H9 (cell line): ENCODE results near the gene GPC6. TPM values are rescaled to one million over a fixed set of nuclear protein-coding genes. Genes with fewer than 3 reads are reported as not detected.

Source experiments
- DNase-seq: peaks from one replicate; pipeline ENCODE4 v3.0.0-alpha.2; 2017
- H2AFZ ChIP-seq: one replicate; pipeline ENCODE4 v1.6.1; 2013; ENCODE audit warnings: mild to moderate bottlenecking, low read length, control low read depth, moderate library complexity
- H2AK5ac ChIP-seq: 2 replicates; pipeline ENCODE4 v1.6.1; 2013; ENCODE audit warnings: low read length, control low read depth, mixed read lengths; ENCODE audit not compliant: insufficient read length
- H2BK120ac ChIP-seq: one replicate; pipeline ENCODE4 v1.6.1; 2013; ENCODE audit warnings: low read depth, mild to moderate bottlenecking, low read length, control low read depth, inconsistent platforms; ENCODE audit not compliant: poor library complexity, severe bottlenecking
- H2BK12ac ChIP-seq: 2 replicates; pipeline ENCODE4 v1.6.1; 2013; ENCODE audit warnings: low read length, control low read depth, mixed read lengths, low read depth; ENCODE audit not compliant: insufficient read length
- H2BK15ac ChIP-seq: 2 replicates; pipeline ENCODE4 v1.6.1; 2013; ENCODE audit warnings: low read depth, low read length, control low read depth
- H2BK20ac ChIP-seq: one replicate; pipeline ENCODE4 v1.6.1; 2013; ENCODE audit warnings: low read depth, mild to moderate bottlenecking, low read length, control low read depth, inconsistent platforms; ENCODE audit not compliant: poor library complexity, severe bottlenecking
- H2BK5ac ChIP-seq: 2 replicates; pipeline ENCODE4 v1.6.1; 2013; ENCODE audit warnings: low read length, control low read depth, mixed read lengths; ENCODE audit not compliant: insufficient read length
- H3K14ac ChIP-seq: 2 replicates; pipeline ENCODE4 v1.6.1; 2013; ENCODE audit warnings: low read length, control low read depth; ENCODE audit not compliant: insufficient read depth
- H3K18ac ChIP-seq: 2 replicates; pipeline ENCODE4 v1.6.1; 2013; ENCODE audit warnings: low read depth, mild to moderate bottlenecking, mixed read lengths, low read length, control low read depth; ENCODE audit not compliant: insufficient read length
- H3K23ac ChIP-seq: 2 replicates; pipeline ENCODE4 v1.6.1; 2013; ENCODE audit warnings: low read length, control low read depth, mixed read lengths, low read depth; ENCODE audit not compliant: insufficient read length
- H3K23me2 ChIP-seq: 2 replicates; pipeline ENCODE4 v1.6.1; 2013; ENCODE audit warnings: low read depth, mild to moderate bottlenecking, mixed read lengths, low read length, control low read depth; ENCODE audit not compliant: insufficient read length, poor library complexity, severe bottlenecking
- H3K27ac ChIP-seq: 2 replicates; pipeline ENCODE4 v1.5.1; 2013; ENCODE audit warnings: low read length, control low read depth, mixed read lengths, low read depth; ENCODE audit not compliant: insufficient read length
- H3K27me3 ChIP-seq: 2 replicates; pipeline ENCODE4 v1.6.1; 2013; ENCODE audit warnings: low read length, control low read depth, inconsistent platforms; ENCODE audit not compliant: insufficient read depth
- H3K4ac ChIP-seq: 2 replicates; pipeline ENCODE4 v1.6.1; 2013; ENCODE audit warnings: low read depth, mild to moderate bottlenecking, control low read depth, inconsistent platforms, low read length, moderate library complexity
- H3K4me1 ChIP-seq: 2 replicates; pipeline ENCODE4 v1.6.1; 2013; ENCODE audit warnings: low read length, control low read depth, inconsistent platforms; ENCODE audit not compliant: insufficient read depth
- H3K4me2 ChIP-seq: 2 replicates; pipeline ENCODE4 v1.6.1; 2013; ENCODE audit warnings: low read length, control low read depth, mixed read lengths; ENCODE audit not compliant: insufficient read length, insufficient read depth
- H3K56ac ChIP-seq: 2 replicates; pipeline ENCODE4 v1.6.1; 2013; ENCODE audit warnings: low read depth, mild to moderate bottlenecking, mixed read lengths, low read length, control low read depth; ENCODE audit not compliant: insufficient read length
- H3K79me1 ChIP-seq: 2 replicates; pipeline ENCODE4 v1.6.1; 2013; ENCODE audit warnings: low read depth, mild to moderate bottlenecking, moderate library complexity, low read length, control low read depth, inconsistent platforms; ENCODE audit not compliant: insufficient read depth, poor library complexity, severe bottlenecking
- H3K79me2 ChIP-seq: 2 replicates; pipeline ENCODE4 v1.6.1; 2013; ENCODE audit warnings: low read length, control low read depth, inconsistent platforms; ENCODE audit not compliant: insufficient read depth
- H3K9ac ChIP-seq: 2 replicates; pipeline ENCODE4 v1.6.1; 2013; ENCODE audit warnings: low read length, control low read depth, mixed read lengths; ENCODE audit not compliant: insufficient read length; ENCODE audit errors: extremely low read depth
- H3K9me3 ChIP-seq: one replicate; pipeline ENCODE4 v1.6.1; 2013; ENCODE audit warnings: low read depth, low read length, inconsistent platforms; ENCODE audit not compliant: control insufficient read depth
- H3T11ph ChIP-seq: one replicate; pipeline ENCODE4 v1.6.1; 2013; ENCODE audit warnings: mild to moderate bottlenecking, low read length, control low read depth, inconsistent platforms
- H4K20me1 ChIP-seq: one replicate; pipeline ENCODE4 v1.6.1; 2013; ENCODE audit not compliant: control insufficient read depth, insufficient read length, insufficient read depth
- H4K5ac ChIP-seq: 2 replicates; pipeline ENCODE4 v1.6.1; 2013; ENCODE audit warnings: low read depth, mild to moderate bottlenecking, mixed read lengths, low read length, control low read depth; ENCODE audit not compliant: insufficient read length
- H4K8ac ChIP-seq: replicated peaks from 2 replicates; pipeline ENCODE4 v1.6.1; 2013; ENCODE audit warnings: low read length, control low read depth, mixed read lengths, low read depth; ENCODE audit not compliant: insufficient read length
- H4K91ac ChIP-seq: 2 replicates; pipeline ENCODE4 v1.6.1; 2013; ENCODE audit warnings: low read depth, mild to moderate bottlenecking, moderate library complexity, mixed read lengths, low read length, control low read depth; ENCODE audit not compliant: insufficient read length
- H3K27ac Mint-ChIP-seq, 3 experiments: 2 replicates in 2 of 3; 3 replicates in 1 of 3; pipeline ENCODE4 v1.8.0; 2020 to 2021; ENCODE audit warnings: mixed read lengths in 3 of 3, mild to moderate bottlenecking in 1 of 3, moderate library complexity in 1 of 3
- H3K27me3 Mint-ChIP-seq: 2 replicates; pipeline ENCODE4 v1.8.0; 2021; ENCODE audit warnings: low read depth, mild to moderate bottlenecking, moderate library complexity, mixed read lengths
- H3K36me3 Mint-ChIP-seq, 3 experiments: 2 replicates in 2 of 3; 3 replicates in 1 of 3; pipeline ENCODE4 v1.8.0; 2020 to 2021; ENCODE audit warnings: low read depth in 3 of 3, mixed read lengths in 3 of 3; ENCODE audit not compliant: insufficient read depth in 1 of 3
- H3K4me1 Mint-ChIP-seq, 2 experiments: 2 replicates each; pipeline ENCODE4 v1.8.0; 2020; ENCODE audit warnings: mixed read lengths in 2 of 2
- H3K4me3 Mint-ChIP-seq, 2 experiments: 2 replicates in 1 of 2; 3 replicates in 1 of 2; pipeline ENCODE4 v1.8.0; 2020 to 2021; ENCODE audit warnings: mild to moderate bottlenecking in 2 of 2, mixed read lengths in 2 of 2, moderate library complexity in 1 of 2
- H3K9me3 Mint-ChIP-seq, 2 experiments: 2 replicates in 1 of 2; 3 replicates in 1 of 2; pipeline ENCODE4 v1.8.0; 2020; ENCODE audit warnings: mild to moderate bottlenecking in 2 of 2, mixed read lengths in 2 of 2, moderate library complexity in 1 of 2
- WGBS: extraction: QIAGEN DNeasy Blood & Tissue Kit; methylation state at CpG from one replicate; pipeline ENCODE4 v1.1.7; 2013; ENCODE audit warnings: missing lambda C conversion rate, low lambda C conversion rate, mixed read lengths; ENCODE audit not compliant: insufficient read length; ENCODE audit errors: extremely low coverage; 5-methylcytosine and 5-hydroxymethylcytosine counted together
- total RNA-seq: library from RNA; stranded (reverse); gene quantifications from 2 replicates; pipeline ENCODE4 v1.2.1, GENCODE V29; 2021
- TF ChIP-seq, protein P1 (sequence below): fragments of 200-600 bp; sonication (generic); conservative IDR thresholded peaks from 3 replicates; pipeline ENCODE4 v1.8.0; 2021; ENCODE audit warnings: antibody characterized with exemption, mild to moderate bottlenecking

GPC6 gene
- total RNA-seq, 1 experiment from 2014 or later, result 15.6 TPM

DNA sequence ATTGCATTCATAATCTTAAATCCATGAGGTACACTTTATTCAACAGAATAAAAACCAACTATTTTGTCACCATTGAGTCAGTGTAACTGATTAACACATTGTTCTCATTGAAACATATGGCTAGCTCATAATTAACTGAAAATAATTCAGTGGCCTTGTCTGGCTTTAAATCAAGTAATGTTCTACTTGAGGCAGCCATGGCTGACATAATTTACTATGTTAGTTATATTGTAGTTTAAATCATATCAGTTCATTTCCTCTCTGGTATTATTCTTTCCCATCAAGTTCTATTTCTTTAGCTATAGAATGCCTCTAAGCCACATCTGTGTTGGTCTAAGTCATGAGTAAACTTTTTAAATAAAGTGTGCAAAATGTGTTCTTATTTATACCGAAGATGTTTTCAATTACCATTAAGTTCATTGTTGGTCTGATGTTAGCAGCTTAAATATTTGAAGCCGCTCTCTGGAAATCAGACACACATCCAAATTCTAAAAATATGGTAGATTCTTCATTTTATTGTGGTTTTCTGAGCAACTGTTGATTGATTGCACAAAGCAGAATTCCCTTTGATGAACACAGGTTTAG is 393.7 kb downstream of the GPC6 start:
- Histone ChIP-seq H3K9ac (no peak overlapping the region), H2BK12ac (no peak overlapping the region), H3K23ac (no peak overlapping the region), H3K79me1 (no peaks in the 10 kb centered on the region), H4K5ac (no peak overlapping the region), H2AFZ (no peak overlapping the region), H4K91ac (no peak overlapping the region), H4K8ac (no peak overlapping the region), H3K56ac (no peak overlapping the region), H3K18ac (no peak overlapping the region), H2AK5ac (no peak overlapping the region), H2BK120ac (no peak overlapping the region), H3K14ac (no peak overlapping the region), H4K20me1 (no peaks in the 10 kb centered on the region), H2BK20ac (no peak overlapping the region), H3K4me1 (no peaks in the 10 kb centered on the region; the same call in 1 of the 2 replicates), H3K23me2 (no peaks in the 10 kb centered on the region), H2BK15ac (no peak overlapping the region), H3K27ac (no peak overlapping the region), H3K4ac (no peak overlapping the region), H3K79me2 (no peaks in the 10 kb centered on the region; the same call in 1 of the 2 replicates), H3K9me3 (no peaks in the 10 kb centered on the region), H3K27me3 (no peaks in the 10 kb centered on the region), H3T11ph (no peak overlapping the region), H2BK5ac (no peak overlapping the region), H3K4me2 (no peak overlapping the region)
- H3K27ac Mint-ChIP-seq, result no peak overlapping the region
- WGBS, result no CpG with 5 or more reads among the region's 2 CpGs
- DNase-seq, result no peak
- TF ChIP-seq, protein P1, sequence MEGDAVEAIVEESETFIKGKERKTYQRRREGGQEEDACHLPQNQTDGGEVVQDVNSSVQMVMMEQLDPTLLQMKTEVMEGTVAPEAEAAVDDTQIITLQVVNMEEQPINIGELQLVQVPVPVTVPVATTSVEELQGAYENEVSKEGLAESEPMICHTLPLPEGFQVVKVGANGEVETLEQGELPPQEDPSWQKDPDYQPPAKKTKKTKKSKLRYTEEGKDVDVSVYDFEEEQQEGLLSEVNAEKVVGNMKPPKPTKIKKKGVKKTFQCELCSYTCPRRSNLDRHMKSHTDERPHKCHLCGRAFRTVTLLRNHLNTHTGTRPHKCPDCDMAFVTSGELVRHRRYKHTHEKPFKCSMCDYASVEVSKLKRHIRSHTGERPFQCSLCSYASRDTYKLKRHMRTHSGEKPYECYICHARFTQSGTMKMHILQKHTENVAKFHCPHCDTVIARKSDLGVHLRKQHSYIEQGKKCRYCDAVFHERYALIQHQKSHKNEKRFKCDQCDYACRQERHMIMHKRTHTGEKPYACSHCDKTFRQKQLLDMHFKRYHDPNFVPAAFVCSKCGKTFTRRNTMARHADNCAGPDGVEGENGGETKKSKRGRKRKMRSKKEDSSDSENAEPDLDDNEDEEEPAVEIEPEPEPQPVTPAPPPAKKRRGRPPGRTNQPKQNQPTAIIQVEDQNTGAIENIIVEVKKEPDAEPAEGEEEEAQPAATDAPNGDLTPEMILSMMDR, result no peak
- H3K27me3 Mint-ChIP-seq, result no peaks in the 10 kb centered on the region
- H3K4me1 Mint-ChIP-seq, result peaks cover 19 to 20% of the 10 kb centered on the region in 2 experiments
- H3K4me3 Mint-ChIP-seq, result no peak overlapping the region
- no peaks in the 10 kb centered on the region; a peak in 1 of 7 replicates for H3K36me3 Mint-ChIP-seq
- no peaks in the 10 kb centered on the region for H3K9me3 Mint-ChIP-seq
